SH-SY5Y (cell line): ENCODE results near the gene ATP11B.

ENCODE experiments used
- GATA2 ChIP-seq: IDR thresholded peaks from 2 replicates; pipeline ENCODE4 v1.6.1; 2011; ENCODE audit warnings: mild to moderate bottlenecking, low read depth, low read length
- GATA3 ChIP-seq: IDR thresholded peaks from 2 replicates; pipeline ENCODE4 v1.6.1; 2011; ENCODE audit warnings: low read depth, mild to moderate bottlenecking, low read length, moderate library complexity

The ATP11B gene

GRCh38 chr3:182967218-182968204, 174.2 kb downstream of the ATP11B start:
- TF ChIP-seq GATA2 (no peak), GATA3 (no peak)

GRCh38 chr3:182969277-182969676, 176.0 kb downstream of the ATP11B start:
- TF ChIP-seq GATA2 = no peak
- no peak for TF ChIP-seq GATA3

GRCh38 chr3:182969853-182970252, 176.5 kb downstream of the ATP11B start:
- TF ChIP-seq GATA3 (no peak), GATA2 (no peak)

- no peak for TF ChIP-seq GATA2
- no peak for TF ChIP-seq GATA3
Observed at GRCh38 chr3:182970811-182971418, 177.6 kb downstream of the ATP11B start.
